ENCODE measurements around the gene COLEC12.

Gene COLEC12

GRCh38 chr18:474416-474815 is 26.1 kb downstream of the COLEC12 start:
- Mint-ChIP-seq H3K4me1 (peaks cover 0 to 1% of the 10 kb centered on the region in 2 donors), H3K36me3 (no peaks in the 10 kb centered on the region), H3K27ac (no peak overlapping the region), H3K9me3 (no peaks in the 10 kb centered on the region), H3K4me3 (no peak overlapping the region), H3K27me3 (peaks cover 0 to 15% of the 10 kb centered on the region in 2 donors)
- DNase-seq (no peak), ATAC-seq (replicated peaks) (no peak)

- H3K27ac Mint-ChIP-seq: no peak overlapping the region
Measured at GRCh38 chr18:473802-474201, 26.7 kb downstream of the COLEC12 start.

GRCh38 chr18:471716-472115 is 28.8 kb downstream of the COLEC12 start:
- Mint-ChIP-seq H3K9me3 (no peaks in the 10 kb centered on the region), H3K36me3 (no peaks in the 10 kb centered on the region), H3K4me3 (no peak overlapping the region), H3K27me3 (peaks cover 0 to 11% of the 10 kb centered on the region in 2 donors), H3K4me1 (peaks cover 1 to 8% of the 10 kb centered on the region in 2 donors), H3K27ac (no peak overlapping the region)
- ATAC-seq (replicated peaks) (no peak), DNase-seq (no peak)

More at GRCh38 chr18:473802-474201, 26.7 kb downstream of the COLEC12 start:
- ATAC-seq (replicated peaks) (no peak), DNase-seq (no peak)
- Mint-ChIP-seq H3K36me3 (no peaks in the 10 kb centered on the region), H3K4me3 (no peak overlapping the region), H3K4me1 (peaks cover 1 to 8% of the 10 kb centered on the region in 2 donors), H3K9me3 (no peaks in the 10 kb centered on the region), H3K27me3 (peaks cover 0 to 15% of the 10 kb centered on the region in 2 donors)

GRCh38 chr18:470661-471501 is 29.6 kb downstream of the COLEC12 start:
- Mint-ChIP-seq H3K4me3 (no peak overlapping the region), H3K27ac (no peak overlapping the region), H3K9me3 (no peaks in the 10 kb centered on the region), H3K27me3 (peaks cover 0 to 11% of the 10 kb centered on the region in 2 donors), H3K36me3 (no peaks in the 10 kb centered on the region), H3K4me1 (peaks cover 1 to 8% of the 10 kb centered on the region in 2 donors)
- no peak for ATAC-seq (replicated peaks)
- no peak for DNase-seq

GRCh38 chr18:468955-469790 is 31.3 kb downstream of the COLEC12 start:
- H3K4me1 Mint-ChIP-seq: peaks cover 5 to 9% of the 10 kb centered on the region in 2 donors
- peaks cover 0 to 13% of the 10 kb centered on the region in 2 donors for H3K27me3 Mint-ChIP-seq
- no peaks in the 10 kb centered on the region for H3K9me3 Mint-ChIP-seq
- DNase-seq: no peak
- no peak overlapping the region for H3K27ac Mint-ChIP-seq
- H3K4me3 Mint-ChIP-seq: no peak overlapping the region
- no peaks in the 10 kb centered on the region for H3K36me3 Mint-ChIP-seq
- ATAC-seq (replicated peaks): peak; percentile 56 to 76

- ATAC-seq (replicated peaks): peak; percentile 48 to 64
Measured at GRCh38 chr18:463827-464541, 36.5 kb downstream of the COLEC12 start.

GRCh38 chr18:463403-463802 is 37.1 kb downstream of the COLEC12 start:
- Mint-ChIP-seq H3K27ac (no peak overlapping the region), H3K4me1 (peaks cover 9 to 10% of the 10 kb centered on the region in 2 donors), H3K36me3 (no peaks in the 10 kb centered on the region), H3K27me3 (peaks cover 6 to 12% of the 10 kb centered on the region in 2 donors), H3K4me3 (no peak overlapping the region), H3K9me3 (peaks cover 0 to 7% of the 10 kb centered on the region in 2 donors)
- DNase-seq (no peak), ATAC-seq (replicated peaks) (no peak)

More at GRCh38 chr18:463827-464541, 36.5 kb downstream of the COLEC12 start:
- no peaks in the 10 kb centered on the region for H3K36me3 Mint-ChIP-seq
- no peak overlapping the region for H3K27ac Mint-ChIP-seq
- H3K9me3 Mint-ChIP-seq: peaks cover 0 to 7% of the 10 kb centered on the region in 2 donors
- H3K4me1 Mint-ChIP-seq: peaks cover 11 to 12% of the 10 kb centered on the region in 2 donors
- H3K27me3 Mint-ChIP-seq: peaks cover 6 to 12% of the 10 kb centered on the region in 2 donors
- peak; percentile 1 for DNase-seq
- H3K4me3 Mint-ChIP-seq: no peak overlapping the region

- no peak for DNase-seq
- peaks cover 10 to 15% of the 10 kb centered on the region in 2 donors for H3K4me1 Mint-ChIP-seq
- no peak overlapping the region for H3K4me3 Mint-ChIP-seq
- no peak overlapping the region for H3K27ac Mint-ChIP-seq
- H3K27me3 Mint-ChIP-seq: peaks cover 6 to 16% of the 10 kb centered on the region in 2 donors
- H3K36me3 Mint-ChIP-seq: no peaks in the 10 kb centered on the region
- no peak for ATAC-seq (replicated peaks)
- peaks cover 0 to 7% of the 10 kb centered on the region in 2 donors for H3K9me3 Mint-ChIP-seq
Measured at GRCh38 chr18:461762-462161, 38.7 kb downstream of the COLEC12 start.

GRCh38 chr18:460791-461190 is 39.7 kb downstream of the COLEC12 start:
- ATAC-seq (replicated peaks): no peak
- no peak for DNase-seq
- H3K4me3 Mint-ChIP-seq: no peak overlapping the region

GRCh38 chr18:459814-460593 is 40.5 kb downstream of the COLEC12 start:
- H3K4me3 Mint-ChIP-seq: no peak overlapping the region
- peaks cover 6 to 20% of the 10 kb centered on the region in 2 donors for H3K27me3 Mint-ChIP-seq
- ATAC-seq (replicated peaks): no peak
- no peak for DNase-seq
- H3K4me1 Mint-ChIP-seq: peaks cover 10 to 15% of the 10 kb centered on the region in 2 donors
- H3K9me3 Mint-ChIP-seq: peaks cover 0 to 7% of the 10 kb centered on the region in 2 donors
- H3K27ac Mint-ChIP-seq: no peak overlapping the region
- H3K36me3 Mint-ChIP-seq: no peaks in the 10 kb centered on the region

More at GRCh38 chr18:460791-461190, 39.7 kb downstream of the COLEC12 start:
- no peaks in the 10 kb centered on the region for H3K36me3 Mint-ChIP-seq
- H3K4me1 Mint-ChIP-seq: peaks cover 10 to 15% of the 10 kb centered on the region in 2 donors
- H3K27me3 Mint-ChIP-seq: peaks cover 6 to 20% of the 10 kb centered on the region in 2 donors
- H3K27ac Mint-ChIP-seq: no peak overlapping the region
- peaks cover 0 to 7% of the 10 kb centered on the region in 2 donors for H3K9me3 Mint-ChIP-seq

GRCh38 chr18:457521-458412 is 42.7 kb downstream of the COLEC12 start:
- DNase-seq: no peak
- no peaks in the 10 kb centered on the region for H3K36me3 Mint-ChIP-seq
- no peak overlapping the region for H3K4me3 Mint-ChIP-seq
- H3K27ac Mint-ChIP-seq: no peak overlapping the region
- ATAC-seq (replicated peaks): no peak
- H3K27me3 Mint-ChIP-seq: peaks cover 0 to 11% of the 10 kb centered on the region in 2 donors
- peaks cover 0 to 10% of the 10 kb centered on the region in 2 donors for H3K4me1 Mint-ChIP-seq
- H3K9me3 Mint-ChIP-seq: peaks cover 0 to 12% of the 10 kb centered on the region in 2 donors

- Mint-ChIP-seq H3K4me3 (no peak overlapping the region), H3K4me1 (peaks cover 0 to 10% of the 10 kb centered on the region in 2 donors), H3K27ac (no peak overlapping the region), H3K9me3 (peaks cover 3 to 12% of the 10 kb centered on the region in 2 donors), H3K27me3 (peaks cover 0 to 11% of the 10 kb centered on the region in 2 donors), H3K36me3 (no peaks in the 10 kb centered on the region)
- DNase-seq (no peak), ATAC-seq (replicated peaks) (no peak)
Measured at GRCh38 chr18:457140-457519, 43.4 kb downstream of the COLEC12 start.
